NOMO-1 treated with dmso at 0.1 percent for 144 hours (cell line): ENCODE data around the gene ACTL10.
A peak's percentile ranks its signal among the peaks of the same experiment; 100 is the strongest.

Experiments
- DNase-seq: peaks from one replicate; lab custom pipeline; 2025; ENCODE audit not compliant: unreplicated experiment; lab: John Stamatoyannopoulos, UW

The ACTL10 gene

DNA sequence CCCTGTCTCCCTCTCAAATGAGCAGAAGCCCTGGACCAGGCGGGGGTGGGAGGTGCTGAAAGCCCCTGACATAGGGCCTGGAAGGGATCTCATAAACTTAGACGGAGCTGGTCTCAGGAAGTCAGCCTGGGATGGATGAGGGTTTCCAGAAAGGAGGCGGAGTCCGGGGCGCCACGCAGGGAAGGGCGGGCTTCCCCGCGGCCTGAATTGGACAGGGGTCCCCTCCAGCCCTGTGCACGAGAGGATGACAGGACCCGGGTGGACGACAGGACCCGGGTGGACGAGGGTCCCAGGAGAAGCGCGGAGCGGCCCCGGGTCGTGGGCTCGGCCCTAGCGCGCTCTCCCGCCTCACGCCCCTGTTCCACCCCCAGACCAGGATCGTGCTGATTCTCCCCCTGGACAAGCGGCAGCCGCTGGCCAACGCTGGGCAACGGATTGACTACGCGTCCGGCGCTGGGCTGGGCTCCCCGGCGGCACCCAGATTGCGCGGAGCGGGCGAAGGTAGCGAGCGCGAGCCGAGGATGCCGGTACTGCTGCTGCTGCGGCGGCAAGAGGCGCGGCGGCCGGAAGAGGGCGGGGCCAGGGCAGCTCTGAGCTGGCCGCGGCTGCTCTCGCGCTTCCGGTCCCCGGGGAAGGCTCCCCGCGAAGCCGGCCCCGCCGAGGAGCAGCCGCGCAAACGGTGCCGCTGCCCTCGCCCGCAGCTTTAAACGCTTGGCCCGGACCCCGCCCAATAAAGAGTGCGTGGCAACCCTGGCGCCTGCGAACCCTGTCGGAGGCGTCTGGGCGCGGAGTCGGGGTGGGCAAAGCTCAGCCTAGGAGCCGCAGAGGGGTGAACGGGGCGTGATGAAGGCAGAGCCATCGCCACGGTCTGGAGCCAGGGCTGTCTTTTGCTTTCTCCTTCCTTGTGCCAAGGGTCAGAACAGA, 3.3 kb upstream of the ACTL10 start:
- DNase-seq: peak; percentile 81

DNA sequence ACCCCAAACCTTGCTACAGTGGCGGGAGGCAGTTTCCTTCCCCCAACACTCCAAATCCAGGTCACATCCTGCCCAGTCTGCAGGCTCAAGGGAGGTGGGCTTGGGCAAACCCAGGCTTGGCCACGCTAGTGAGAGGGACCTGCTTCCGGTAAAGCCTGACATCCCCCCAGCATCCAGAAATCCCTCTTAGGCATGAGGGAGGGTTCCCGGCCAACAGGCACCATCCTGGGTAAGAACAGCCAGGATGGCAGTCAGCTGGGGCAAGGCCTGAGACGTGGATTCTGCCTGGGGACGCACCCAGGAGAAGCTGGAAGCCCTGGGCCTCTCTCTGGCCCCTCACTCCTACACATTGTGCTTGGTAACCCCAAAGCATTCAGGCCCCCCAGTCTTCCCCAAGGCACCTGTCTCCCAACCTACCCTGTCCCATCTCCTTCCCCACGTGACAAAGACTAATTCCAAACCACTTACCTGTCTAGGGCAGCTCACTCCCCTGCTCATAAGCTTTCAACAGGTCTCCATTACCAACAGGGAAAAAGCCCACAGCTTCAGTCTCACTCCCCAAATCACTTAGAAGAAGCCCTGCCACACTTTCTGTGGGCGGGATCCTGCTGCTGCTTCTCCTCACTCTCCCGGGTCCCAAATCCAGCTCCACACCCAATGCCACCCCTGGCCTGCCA, 2.5 kb upstream of the ACTL10 start:
- no peak for DNase-seq

DNA sequence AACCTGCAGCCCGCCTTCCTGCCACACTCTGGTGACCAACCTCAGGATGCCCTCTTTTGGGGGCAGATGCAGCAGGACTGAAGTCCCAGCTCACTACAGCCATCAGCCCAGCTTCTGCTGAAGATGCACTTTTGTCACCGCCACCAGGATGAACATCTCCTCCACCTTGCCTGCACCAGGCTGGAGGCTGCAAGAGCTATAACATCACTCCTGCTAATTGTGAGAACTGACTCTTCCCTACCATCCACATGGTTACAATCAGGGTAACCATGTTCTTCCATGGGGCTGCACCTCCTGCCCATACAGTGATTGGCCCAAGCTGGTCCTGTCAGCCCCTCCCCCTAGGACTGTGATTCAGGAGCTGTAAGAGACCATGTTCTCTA, 2.0 kb upstream of the ACTL10 start:
- no peak for DNase-seq

- no peak for DNase-seq
Measured at GRCh38 chr20:33667245-33667675, 517 bp downstream of the ACTL10 start.

DNA sequence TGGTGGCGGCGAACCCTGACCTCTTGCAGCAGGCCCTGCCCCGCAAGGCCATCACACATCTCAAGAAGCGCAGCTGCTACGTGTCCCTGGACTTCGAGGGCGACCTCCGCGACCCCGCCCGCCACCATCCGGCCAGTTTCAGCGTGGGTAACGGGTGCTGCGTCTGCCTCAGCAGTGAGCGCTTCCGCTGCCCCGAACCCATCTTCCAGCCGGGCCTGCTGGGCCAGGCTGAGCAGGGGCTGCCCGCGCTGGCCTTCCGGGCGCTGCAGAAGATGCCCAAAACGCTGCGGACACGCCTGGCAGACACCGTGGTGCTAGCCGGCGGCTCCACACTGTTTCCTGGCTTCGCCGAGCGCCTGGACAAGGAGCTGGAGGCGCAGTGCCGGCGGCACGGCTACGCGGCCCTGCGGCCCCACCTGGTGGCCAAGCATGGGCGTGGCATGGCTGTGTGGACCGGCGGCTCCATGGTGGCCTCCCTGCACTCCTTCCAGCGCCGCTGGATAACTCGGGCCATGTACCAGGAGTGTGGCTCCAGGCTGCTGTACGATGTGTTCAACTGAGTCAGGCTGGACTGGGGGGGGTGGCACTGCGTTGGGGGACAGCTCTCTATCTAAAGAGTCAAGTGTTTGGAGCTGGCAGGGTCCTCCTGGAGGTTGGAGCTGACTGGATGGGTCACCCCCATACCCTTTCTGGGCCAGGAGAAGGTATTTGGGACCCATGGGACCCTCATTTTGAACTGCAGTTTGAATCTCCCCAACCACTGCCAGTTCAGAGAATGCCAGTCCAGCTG, 1.1 kb downstream of the ACTL10 start:
- peak; percentile 60 for DNase-seq

DNA sequence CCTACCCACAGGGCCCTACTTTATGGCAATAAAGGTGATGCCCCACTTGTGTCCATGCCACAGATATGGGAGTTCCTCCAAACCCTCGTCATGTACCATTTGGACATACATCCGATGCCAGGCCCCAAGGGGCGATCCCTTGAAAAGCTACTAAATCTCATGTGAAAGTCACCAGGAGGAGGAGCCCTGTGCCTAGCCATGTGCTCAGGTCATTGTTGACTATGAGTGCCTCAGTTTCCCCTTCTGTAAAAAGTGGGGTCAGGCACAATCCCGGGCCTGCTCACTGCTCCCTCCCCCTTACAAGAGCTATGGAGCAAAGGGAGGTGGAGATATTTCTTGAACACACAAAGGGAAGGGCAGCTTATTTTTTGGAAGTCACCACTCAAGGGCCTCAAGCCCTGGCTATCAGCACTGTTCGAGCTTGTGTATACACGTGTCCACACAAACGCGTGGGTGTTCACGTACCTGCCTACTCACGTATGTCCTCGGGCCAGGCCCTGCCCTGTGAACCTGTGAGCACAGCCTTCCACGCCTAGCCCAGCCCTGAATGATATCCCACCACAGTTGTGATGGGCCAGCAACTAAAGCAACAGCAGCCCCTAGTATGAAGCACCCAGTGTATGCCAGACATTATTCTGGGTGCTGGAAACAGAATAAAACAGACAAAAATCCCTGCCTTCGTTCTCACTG, 1.9 kb downstream of the ACTL10 start:
- DNase-seq: no peak

DNA sequence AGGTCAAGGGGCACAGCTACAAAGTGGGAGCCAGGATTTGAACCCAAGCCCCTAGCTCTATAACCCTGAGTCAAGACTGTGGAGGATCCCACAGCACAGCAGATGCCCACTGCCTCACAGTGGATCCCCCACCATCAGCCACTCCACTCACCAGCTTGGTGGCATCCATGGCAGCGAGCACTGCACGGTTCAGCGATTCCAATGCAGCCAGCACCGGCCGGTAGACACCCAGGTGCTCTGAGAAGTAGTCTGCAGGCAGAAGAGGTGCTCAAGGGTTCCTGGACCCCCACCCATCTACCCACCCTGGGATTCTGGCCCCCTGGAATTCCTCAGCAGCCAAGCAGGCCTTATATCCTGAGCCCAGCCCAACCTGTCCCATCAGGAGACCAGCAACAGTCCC, 2.5 kb downstream of the ACTL10 start:
- no peak for DNase-seq

DNA sequence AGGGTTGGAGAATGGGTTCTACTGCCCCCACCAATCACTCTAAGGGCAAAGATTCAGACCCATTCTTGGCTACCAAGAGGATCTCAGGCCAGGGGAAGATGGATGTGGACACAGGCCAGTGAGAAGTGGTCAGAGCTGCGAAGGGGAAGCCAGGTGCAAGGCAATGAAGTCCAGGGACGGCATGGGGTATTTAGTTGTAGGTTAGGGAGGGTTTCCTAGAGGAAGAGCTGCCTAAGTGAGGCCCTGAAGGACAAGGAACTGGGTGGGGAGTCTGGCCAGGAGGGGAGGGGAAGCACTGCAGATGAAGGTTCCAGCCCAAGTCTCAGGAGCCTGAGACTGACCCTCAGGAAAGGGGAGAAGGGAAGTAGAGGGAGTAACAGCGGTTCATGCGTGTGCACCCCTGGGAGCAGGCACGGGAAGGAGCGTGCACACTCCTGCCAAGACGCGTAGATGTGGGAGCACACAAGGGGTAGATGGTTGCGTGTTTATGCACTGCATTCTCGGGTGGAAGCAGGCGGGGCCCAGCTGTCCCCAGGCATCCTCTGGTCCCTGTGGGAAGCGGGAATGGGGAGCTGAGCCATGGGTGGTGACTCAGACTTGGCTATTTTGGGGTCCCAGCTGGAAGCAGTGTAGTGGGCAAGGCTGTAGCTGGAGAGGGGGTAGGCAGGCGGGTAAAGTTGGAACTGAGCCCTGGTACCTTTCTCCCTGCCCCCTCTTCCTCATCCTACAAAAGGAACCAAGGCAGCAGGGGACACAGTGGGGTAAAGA, 3.3 kb downstream of the ACTL10 start:
- DNase-seq: no peak

DNA sequence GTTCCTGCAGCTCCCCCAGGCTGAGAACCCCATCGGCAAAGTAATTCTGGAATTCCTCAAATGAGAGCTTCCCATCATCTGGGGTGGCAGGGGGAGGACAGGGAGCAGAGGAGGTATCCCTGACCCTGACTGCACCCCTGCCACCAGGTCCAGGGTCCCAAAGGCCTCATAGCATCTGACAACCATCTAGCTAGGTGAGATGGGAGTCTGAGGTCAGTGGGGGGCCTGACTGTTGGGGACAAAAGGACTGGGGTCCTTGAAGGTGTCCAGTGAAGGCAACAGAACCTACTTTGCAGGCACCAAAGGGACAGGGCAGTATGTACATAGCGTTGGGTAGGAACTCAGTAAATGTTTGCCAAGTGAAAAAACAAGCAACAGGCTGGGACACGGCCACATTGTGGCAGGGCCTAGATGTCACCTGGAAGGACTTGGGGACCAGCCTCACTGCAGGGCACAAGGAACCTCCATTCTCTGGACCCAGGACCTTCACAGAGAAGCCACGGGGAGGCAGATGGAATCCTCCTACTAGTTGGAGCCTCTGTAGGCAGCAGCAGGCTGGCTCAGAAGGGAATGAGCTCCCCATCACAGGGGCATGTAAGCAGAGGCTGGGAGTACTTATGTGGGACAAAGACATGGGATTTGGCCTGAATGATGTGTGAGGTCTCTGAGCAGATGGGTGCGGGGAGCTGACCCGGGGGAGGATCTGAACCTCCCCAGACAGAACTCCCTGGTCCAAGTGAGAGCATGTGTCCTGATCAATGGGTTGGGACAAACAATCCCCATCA, 4.2 kb downstream of the ACTL10 start:
- no peak for DNase-seq

GRCh38 chr20:33671573-33672288, 5.0 kb downstream of the ACTL10 start:
- no peak for DNase-seq

GRCh38 chr20:33672426-33673113, 5.8 kb downstream of the ACTL10 start:
- no peak for DNase-seq

DNA sequence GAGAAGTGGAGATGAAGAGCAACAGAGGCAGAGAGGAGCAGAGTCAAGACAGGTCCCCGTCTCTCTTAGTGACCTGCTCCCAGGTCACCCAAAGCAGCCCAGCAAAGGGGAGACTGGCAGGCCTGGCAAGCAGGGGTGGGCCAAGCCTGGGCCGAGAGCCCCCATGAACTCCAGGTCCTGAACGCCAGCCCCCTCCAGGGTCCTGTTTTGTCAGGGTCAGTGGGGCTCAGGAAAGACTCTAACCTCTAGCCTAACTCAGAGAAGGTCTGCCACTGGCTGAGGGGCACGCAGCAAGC, 6.3 kb downstream of the ACTL10 start:
- no peak for DNase-seq

DNA sequence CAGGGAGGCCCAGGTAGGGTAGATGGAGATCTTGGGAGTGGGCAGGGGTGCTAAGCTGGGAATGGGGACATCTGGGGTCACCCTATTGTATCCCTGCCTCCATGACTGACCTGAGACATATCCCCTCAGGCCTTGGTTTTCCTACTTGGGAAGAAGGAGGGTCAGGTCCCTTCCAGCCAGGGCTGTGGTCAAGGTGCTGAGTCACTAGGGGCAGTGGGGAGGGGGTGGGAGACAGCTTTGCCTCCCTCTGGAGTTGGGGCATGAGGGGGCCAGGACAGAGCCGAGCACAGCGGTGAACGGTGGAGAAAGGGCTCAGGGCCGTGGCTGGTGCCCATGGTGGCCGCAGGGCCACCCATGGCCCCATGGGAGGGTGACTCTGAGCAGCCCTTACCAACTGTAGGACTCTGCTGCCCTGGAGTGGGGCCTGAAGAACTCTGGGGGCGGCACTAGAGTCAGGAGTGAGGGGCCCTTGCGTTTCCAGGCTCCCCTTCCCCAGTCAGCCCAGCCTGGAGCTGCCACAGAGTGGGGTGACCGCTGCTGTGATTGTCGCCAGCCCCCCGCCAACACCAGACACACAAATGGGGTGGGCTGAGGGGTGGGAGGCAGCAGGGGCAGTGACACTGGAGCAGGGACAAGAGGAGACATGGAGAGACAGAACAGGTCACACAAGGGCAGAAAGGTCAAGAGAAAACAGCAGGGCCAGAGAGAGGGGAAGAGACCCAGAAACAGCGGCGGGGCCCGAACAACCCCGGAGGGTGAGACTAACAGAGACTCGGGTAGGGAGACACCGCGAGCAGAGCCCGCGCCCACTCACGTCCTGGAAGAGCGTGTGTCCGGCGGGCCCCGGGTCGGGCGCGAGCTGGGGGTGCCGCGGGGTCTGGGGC, 6.9 kb downstream of the ACTL10 start:
- no peak for DNase-seq

DNA sequence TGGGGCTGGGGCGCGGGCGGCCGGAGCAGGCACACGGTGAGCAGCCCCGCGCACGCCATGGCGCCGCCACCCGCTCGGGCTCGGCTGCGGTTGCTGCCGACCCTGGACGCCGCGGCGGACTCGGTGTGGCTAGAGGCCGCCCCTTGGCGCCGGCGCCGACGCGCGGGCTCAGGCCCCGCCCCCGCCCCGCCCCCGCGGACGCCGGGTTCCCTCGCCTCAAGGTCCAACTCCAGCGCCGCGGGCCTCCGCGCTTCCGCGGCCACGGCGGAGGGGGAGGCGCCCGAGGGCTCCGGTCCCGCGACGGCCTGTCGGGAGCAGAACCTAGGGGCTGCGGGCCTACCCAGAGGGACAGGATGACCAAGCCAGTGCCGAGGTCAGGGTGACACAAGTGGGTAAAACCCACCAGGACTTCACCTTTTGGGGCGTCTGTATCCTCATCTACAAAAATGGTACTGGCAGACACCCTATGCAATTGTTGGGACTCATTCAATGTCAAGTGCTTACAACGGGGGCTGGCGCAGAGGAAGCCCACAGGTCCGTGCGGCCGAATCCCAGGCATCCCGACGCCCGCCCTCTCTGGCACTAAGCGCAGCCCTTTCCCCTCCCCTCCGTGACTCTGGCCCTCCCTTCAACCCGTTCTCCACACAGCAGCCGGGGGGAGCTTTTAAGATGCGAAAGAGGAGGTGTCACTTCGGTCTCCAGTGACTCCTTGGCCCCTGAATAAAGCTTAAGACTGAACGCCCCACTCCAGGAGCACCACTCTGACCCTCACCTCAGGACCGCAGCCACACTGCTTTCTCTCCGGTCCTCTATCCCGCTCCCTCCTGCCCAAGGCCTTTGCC, 7.8 kb downstream of the ACTL10 start, which contains the start of gene NECAB3:
TSS of gene NECAB3 (minus strand) at position 135 of the 842 bp plus-strand sequence. CDS start at position 59, 76 bp downstream.
- DNase-seq: peak; percentile 27

DNA sequence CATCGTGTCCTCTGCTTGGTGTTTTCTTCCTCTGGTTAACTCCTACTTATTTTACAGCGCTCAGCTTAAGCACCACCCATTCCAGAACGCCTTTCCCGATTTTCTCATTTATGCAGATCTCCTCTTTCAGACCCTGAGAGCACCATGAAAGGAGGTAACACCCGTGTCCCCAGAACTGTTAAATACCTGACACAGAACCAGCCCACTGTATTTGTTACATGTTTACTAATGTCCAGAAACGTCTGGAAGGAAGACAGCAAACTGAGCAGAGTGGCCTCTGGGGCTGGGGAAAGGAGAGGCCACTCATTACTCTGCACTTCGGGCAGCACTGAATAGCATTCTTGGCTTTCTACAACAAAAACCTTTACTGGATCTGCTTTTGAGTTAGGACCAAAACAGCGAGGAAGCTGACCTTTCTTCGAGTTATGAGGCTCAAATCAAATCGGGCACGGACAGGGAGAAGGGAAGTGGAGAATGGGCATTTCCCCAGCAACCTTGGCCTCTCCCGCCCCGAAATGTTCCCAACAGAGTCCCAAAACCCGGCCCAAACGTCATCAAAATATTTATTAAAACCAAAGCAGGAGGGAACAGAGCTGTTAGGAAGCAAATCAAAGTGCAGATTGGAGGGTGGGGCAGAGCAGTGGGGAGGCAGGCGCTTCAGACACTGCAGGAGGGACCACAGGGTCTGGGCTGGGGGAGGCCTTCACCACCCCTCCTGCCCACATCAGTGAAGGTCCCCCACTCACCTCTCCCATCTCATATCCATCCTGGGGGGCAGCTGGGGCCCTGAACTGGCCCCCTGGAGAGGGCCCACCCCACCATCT, 8.6 kb downstream of the ACTL10 start:
- DNase-seq: no peak

GRCh38 chr20:33676121-33676520, 9.4 kb downstream of the ACTL10 start:
- no peak for DNase-seq
